Measurements from ENCODE around the gene PPFIBP1. TPM values are rescaled to one million over a fixed set of nuclear protein-coding genes. Genes with fewer than 3 reads are reported as not detected.

Gene PPFIBP1
- total and polyA plus RNA-seq, 2 of the 13 experiments (the other 11 are each of a cell fraction or from before 2014, with no cell fraction given): 16.2 to 21.8 TPM

GRCh38 chr12:27607591-27607990 lies 83.6 kb downstream of the PPFIBP1 start:
- H4K20me1 ChIP-seq (ENCODE audit: insufficient read depth, low read length): no peaks in the 10 kb centered on the region
- H3K36me3 ChIP-seq (replicated peaks in 1 of 2; ENCODE audit: control insufficient read depth in 1 of 2, insufficient read depth in 2 of 2, low read length in 2 of 2): no peaks in the 10 kb centered on the region; a peak in 1 of 5 replicates
- H3K4me3 ChIP-seq (replicated peaks in 1 of 3; ENCODE audit: insufficient read depth in 1 of 3, low read depth in 2 of 3, low read length in 3 of 3): no peak overlapping the region
- no peaks in the 10 kb centered on the region for H3K79me2 ChIP-seq (ENCODE audit: insufficient read depth, low read length)
- no peak for FAIRE-seq
- ChIA-PET POLR2A (no interaction called here), CTCF (ENCODE audit: low intra/inter-chr PET ratio, low total read pairs) (no interaction called here)
- in situ Hi-C loops (cut with HindIII; ENCODE audit: extremely low pct_ligation_motif_present, low pct_unique_long_range_greater_than_20kb) (no loop called here), intact Hi-C loops (cut with micrococcal nuclease; ENCODE audit: unreplicated experiment) (no loop called here)
- no peak overlapping the region for H3K27ac ChIP-seq (ENCODE audit: extremely low read length, insufficient read depth, low read length)
- ATAC-seq: no peak
- no peak overlapping the region for H3K9ac ChIP-seq (ENCODE audit: insufficient read depth, low read depth, low read length)
- no peak for DNase-seq (ENCODE audit: low spot score)
- peaks cover 16% of the 10 kb centered on the region for H3K4me1 ChIP-seq (ENCODE audit: insufficient read depth, low read length)
- H3K27me3 ChIP-seq (ENCODE audit: control insufficient read depth in 1 of 2, insufficient read depth in 2 of 2, low read length in 2 of 2): no peaks in the 10 kb centered on the region; a peak in 1 of 5 replicates
- WGBS (ENCODE audit: low lambda C conversion rate): 96% methylated on average over 4 of the region's 4 CpGs
- BruUV-seq (replicated peaks): no TSS peak
- H2AFZ ChIP-seq (ENCODE audit: low read length): no peak overlapping the region
- H3K4me2 ChIP-seq (ENCODE audit: low read depth, low read length): no peak overlapping the region
- H3K9me3 ChIP-seq (ENCODE audit: low read length): no peaks in the 10 kb centered on the region; the same call in 1 of the 2 replicates
- TF ChIP-seq BCL3 (CRISPR knock-in tag; IDR thresholded peaks at IDR 0.05) (no peak), TAF15 (IDR thresholded peaks at IDR 0.05; ENCODE audit: low read depth, low read length, poor library complexity, severe bottlenecking) (no peak), MBNL3 (CRISPR knock-in tag; conservative IDR thresholded peaks at IDR 0.05) (no peak), SUZ12 (IDR thresholded peaks at IDR 0.05; ENCODE audit: low read depth, low read length) (no peak), HNRNPLL (IDR thresholded peaks at IDR 0.05; ENCODE audit: low read depth, low read length, poor library complexity, severe bottlenecking) (no peak), UBTF (CRISPR knock-in tag; IDR thresholded peaks at IDR 0.05) (no peak), ZBTB2 (CRISPR knock-in tag; IDR thresholded peaks at IDR 0.05; ENCODE audit: low read depth) (no peak), CEBPB (IDR thresholded peaks at IDR 0.05; ENCODE audit: borderline replicate concordance, low read depth, low read length) (no peak), YEATS2 (CRISPR knock-in tag; IDR thresholded peaks at IDR 0.05; ENCODE audit: borderline replicate concordance) (no peak), ZUFSP (CRISPR knock-in tag; IDR thresholded peaks at IDR 0.05; ENCODE audit: borderline replicate concordance) (no peak), EHMT2 (IDR thresholded peaks at IDR 0.05; ENCODE audit: borderline replicate concordance, low read depth, low read length) (no peak)
